NCI-H2107 (cell line): ENCODE data around the gene UNC13B.
"Not testable (repeated sequence)": the region's sequence is repeated elsewhere in the genome, so short reads cannot be mapped to it uniquely, and the experiment has no call there.

Experiments used
- DNase-seq: peaks from one replicate; lab custom pipeline; 2025; lab: John Stamatoyannopoulos, UW

UNC13B gene

GRCh38 chr9:35226651-35227050, 64.8 kb downstream of the UNC13B start:
- no peak for DNase-seq

- DNase-seq: no peak
Measured at GRCh38 chr9:35227284-35227683, 65.5 kb downstream of the UNC13B start.

- no peak for DNase-seq
Measured at GRCh38 chr9:35229066-35229778, 67.4 kb downstream of the UNC13B start.

GRCh38 chr9:35229779-35230143, 68.0 kb downstream of the UNC13B start:
- DNase-seq: no peak

- no peak for DNase-seq
Measured at GRCh38 chr9:35232867-35233544, 71.2 kb downstream of the UNC13B start.

GRCh38 chr9:35236692-35237091, 74.9 kb downstream of the UNC13B start:
- DNase-seq: no peak

GRCh38 chr9:35237311-35237710, 75.5 kb downstream of the UNC13B start:
- peak; percentile 22 for DNase-seq

- not testable (repeated sequence) for DNase-seq
Measured at GRCh38 chr9:35245945-35246344, 84.1 kb downstream of the UNC13B start.

- DNase-seq: no peak
Measured at GRCh38 chr9:35253075-35253474, 91.3 kb downstream of the UNC13B start.

- no peak for DNase-seq
Measured at GRCh38 chr9:35254237-35254636, 92.4 kb downstream of the UNC13B start.

- DNase-seq: no peak
Measured at GRCh38 chr9:35254984-35255857, 93.4 kb downstream of the UNC13B start.

GRCh38 chr9:35257986-35258659, 96.3 kb downstream of the UNC13B start:
- no peak for DNase-seq

GRCh38 chr9:35258660-35259474, 97.1 kb downstream of the UNC13B start:
- DNase-seq: peak; percentile 5

GRCh38 chr9:35260186-35260585, 98.4 kb downstream of the UNC13B start:
- DNase-seq: no peak

- no peak for DNase-seq
Measured at GRCh38 chr9:35262064-35262463, 100.3 kb downstream of the UNC13B start.

- DNase-seq: no peak
Measured at GRCh38 chr9:35267710-35268109, 105.9 kb downstream of the UNC13B start.

GRCh38 chr9:35269919-35270318, 108.1 kb downstream of the UNC13B start:
- no peak for DNase-seq

GRCh38 chr9:35271637-35272036, 109.8 kb downstream of the UNC13B start:
- DNase-seq: no peak

GRCh38 chr9:35272989-35273388, 111.2 kb downstream of the UNC13B start:
- no peak for DNase-seq

- DNase-seq: no peak
Measured at GRCh38 chr9:35273591-35273990, 111.8 kb downstream of the UNC13B start.

GRCh38 chr9:35274993-35275392, 113.2 kb downstream of the UNC13B start:
- DNase-seq: no peak
